NCI-H1694 treated with DMSO at 0.1 percent for 48 hours (cell line): Measurements from ENCODE around the gene GJB6.

ENCODE experiments used
- DNase-seq: peaks from one replicate; lab custom pipeline; 2025; lab: John Stamatoyannopoulos, UW

GJB6 gene

DNA sequence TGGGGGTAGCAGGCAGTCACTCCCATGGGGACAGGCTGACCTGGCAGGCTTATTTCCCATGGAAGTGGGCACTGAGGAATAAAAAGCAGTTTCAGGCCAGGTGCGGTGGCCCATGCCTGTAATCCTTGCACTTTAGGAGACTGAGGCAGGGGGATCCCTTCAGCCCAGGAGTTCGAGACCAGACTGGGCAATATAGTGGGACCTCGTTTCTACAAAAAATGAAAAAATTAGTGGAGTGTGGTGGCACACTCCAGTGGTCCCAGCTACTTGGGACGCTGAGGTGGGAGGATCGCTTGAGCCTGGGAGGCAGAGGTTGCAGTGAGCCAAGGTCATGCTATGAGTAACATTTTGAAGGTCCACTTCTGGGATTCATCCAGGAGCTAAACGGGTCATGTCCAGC lies 45.3 kb downstream of the GJB6 start:
- DNase-seq: no peak

DNA sequence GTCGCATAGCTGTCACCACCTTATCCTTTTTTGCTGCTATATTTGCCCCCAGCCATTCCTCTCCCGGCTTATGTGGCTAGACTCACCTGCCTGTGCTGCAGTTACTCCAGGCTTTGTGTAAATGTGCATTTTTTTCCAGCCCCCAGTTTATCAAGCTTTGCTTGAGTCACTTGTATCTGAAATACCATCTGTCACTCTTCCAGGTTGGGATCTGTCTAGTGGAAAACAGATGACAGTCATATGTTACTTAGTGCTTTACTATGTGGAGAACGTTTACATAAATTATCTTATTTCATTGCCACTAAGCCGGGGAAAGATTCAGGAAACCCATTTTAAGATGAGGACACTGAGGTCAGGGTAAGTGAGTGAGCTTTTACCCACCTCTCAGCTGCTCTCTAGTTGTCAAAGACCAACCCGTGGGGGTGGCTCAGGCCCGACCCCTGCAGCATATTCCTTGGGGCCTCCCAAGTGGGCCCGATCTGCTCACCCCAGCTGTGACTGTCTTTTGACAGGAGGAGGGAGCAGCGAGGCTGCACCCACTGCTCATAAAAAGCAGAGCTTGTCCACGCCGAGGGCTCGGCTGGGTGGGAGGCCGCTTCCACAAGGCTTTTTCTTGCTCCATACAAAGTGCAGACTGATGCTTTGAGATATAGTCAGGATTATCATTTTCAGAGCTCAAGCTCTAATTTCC lies 46.6 kb downstream of the GJB6 start:
- peak; percentile 51 for DNase-seq

DNA sequence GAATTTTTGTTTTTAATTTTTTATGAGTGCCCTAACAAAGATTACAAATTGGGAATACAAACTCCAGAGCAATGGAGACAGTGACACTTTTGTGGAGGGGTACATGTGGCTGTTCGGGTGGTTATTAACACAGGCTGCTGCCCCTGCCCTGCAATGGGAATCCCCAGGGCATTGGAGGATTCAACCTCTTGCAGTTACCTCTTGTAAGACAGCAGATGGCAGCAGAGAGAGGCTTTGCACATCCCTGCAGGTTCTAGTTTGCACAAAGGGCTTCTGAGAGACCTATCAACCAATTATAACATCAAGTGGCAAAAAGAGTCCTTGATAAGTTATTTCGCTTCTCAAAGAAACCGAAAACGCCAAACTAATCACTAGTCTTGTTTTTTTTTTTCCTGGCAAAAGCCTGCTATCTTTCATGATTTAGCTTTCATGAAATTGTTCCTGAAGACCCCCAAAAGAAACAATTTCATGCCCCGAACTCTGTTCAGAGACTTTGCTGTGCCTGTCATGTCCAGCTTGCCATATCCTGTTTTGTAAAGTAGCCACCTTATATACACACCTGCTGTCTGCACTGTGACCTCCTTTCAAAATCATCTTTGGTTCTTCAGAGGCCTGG lies 49.8 kb downstream of the GJB6 start:
- peak; percentile 79 for DNase-seq

DNA sequence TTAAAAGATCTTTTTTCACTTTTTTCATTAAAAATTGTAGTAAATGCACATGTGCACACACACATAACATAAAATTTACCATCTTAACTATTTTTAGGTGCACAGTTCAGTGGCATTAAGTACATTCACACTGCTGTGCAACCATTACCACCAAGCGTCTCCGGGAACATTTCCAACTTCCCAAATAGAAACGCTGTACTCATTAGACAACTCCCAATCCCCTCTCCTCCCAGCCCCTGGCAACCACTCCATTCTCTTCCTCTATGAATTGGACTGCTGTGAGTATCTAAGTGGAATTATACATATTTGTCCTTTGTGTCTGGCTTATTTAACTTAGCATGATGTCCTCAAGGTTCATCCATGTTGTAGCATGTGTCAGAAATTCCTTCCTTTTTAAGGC lies 50.9 kb downstream of the GJB6 start:
- DNase-seq: no peak

DNA sequence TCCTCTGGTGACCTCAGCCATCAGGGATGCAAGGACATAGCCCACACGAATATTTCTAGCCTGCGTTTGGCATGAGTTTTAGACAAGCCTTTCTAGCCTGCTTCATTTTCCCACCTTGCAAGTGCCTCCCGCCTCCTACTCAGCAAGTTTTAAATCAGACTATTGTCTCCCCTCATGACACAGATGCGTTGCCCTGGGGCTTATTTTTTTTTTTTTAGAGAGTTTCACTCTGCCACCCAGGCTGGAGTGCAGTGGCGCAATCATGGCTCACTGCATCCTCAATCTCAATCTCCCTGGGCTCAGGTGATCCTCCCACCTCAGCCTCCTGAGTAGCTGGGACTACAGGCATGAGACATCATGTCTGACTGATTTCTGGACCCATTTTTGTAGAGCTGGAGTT lies 54.0 kb downstream of the GJB6 start:
- DNase-seq: no peak

DNA sequence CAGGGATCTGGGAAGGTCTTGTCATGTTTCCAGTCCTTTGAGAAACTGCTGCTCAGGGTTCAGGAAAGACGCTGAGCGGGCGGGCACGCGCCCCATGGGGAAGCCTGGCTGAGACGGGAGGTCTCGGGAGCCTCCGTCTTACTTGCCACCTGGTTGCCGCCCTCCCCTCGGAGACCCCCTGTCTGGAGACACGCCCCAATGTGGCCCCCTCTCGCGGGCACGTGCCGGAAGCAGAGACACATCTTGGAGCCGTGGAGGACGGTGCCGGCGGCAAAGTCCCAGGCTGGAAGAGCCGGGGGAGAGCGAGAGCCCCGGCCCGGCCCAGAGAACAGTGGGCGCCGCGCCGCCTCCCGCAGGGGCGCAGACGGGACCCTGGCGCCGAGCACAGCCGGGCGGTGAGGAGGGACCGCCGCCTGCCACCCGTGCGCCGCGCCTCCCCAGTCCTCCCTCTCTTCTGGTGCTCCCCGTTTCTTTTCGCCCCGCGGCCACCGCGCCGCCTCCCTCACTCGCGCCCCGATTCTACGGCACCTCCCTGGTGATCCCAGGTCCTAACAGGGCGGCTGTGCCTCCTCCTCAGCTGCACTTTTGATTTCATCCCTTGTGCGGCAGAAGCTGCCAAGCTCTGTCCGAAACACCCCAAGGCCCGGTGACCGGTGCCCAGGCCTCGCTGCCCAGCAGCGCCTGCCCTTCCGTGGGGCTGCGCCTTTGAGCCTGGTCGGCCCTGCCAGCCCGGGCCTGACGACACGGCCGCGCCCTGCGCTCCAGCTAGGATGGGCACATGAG lies 54.9 kb downstream of the GJB6 start:
- no peak for DNase-seq

DNA sequence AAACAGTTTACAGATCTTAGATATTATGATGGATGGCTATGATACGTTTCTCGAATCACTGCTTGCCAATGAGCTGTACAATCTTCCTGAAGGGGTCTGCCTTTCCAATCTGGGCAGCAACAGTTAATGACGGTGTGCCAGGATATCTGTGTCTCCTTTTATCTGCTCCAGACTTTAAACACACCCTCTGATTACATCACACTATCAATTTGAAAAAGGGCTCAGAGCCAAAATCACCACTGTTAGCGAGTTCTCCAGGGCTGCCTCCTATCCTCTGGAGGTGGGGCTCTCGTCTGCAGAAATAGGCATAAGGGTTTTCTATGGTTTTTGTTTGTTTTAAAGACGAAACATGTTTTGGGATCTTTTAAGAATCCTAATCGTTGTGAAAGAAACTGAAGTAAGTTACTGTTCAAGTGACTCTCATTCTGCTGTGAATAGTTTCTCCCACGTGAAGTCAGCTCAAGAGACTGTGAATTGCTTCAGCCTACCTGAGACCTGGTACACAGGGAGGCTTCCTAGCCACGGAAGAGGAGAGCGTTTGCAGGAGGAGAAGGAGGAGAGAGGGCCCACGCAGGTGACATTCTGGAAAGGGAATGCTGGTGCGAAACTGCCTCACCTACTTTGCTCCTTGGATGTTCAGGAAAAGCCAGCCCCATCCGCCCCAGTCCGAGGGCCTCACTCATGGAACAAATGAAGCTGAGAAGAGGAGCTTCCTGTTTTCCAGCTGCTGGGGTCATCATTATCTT lies 56.0 kb downstream of the GJB6 start:
- no peak for DNase-seq

DNA sequence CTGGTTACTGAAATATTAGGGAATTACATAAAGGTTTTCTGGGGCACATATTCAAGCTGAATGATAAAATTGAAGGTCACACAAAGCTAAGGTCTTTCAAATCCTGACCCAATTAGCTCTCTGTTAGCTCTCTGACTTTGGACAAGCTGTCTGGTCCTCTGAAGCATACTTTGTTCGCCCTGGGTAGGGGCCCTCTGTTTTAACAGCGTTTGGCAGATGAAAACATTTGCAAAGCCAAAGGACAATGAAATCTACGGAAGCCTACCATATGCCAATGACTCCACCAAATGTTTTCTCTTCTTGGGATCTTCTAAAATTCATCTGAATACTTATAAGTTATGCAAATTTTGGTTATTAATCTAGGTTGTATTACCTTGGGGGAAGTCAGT lies 56.7 kb downstream of the GJB6 start:
- no peak for DNase-seq

DNA sequence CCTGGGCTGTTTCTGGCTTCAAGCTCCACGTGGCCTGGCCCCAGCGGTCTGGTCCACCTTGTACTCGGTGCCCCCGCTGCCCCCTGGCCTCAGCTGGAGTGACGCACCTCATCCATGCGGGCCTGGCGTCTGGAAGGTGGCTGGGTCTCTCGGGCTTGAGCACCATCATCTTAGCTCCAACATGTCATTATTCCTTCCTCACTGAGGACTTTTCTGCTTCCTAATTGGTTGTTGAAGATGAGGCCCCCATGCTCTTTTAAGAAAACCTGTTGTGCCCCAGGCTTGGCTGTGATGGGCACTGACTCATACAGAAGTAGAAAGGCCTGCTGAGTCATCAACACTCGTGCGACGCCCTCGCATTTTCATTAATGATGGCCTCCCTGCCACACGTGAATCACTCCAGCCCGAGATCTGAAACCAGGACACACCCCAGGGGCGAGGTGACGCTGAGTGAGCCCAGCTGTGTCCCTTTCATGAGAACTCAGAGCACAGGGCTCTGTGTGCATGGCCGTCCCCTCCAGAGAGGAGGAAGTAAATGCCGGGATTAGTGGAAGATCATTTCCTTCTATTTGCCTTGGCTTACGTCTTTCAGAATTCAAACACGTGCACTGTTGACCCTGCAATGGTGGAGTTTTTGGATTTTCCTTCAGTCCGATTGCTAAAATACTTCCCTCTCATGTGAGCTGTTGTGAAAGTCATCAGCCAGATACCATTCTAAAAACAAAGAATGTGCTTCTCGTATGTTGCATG lies 57.3 kb downstream of the GJB6 start:
- no peak for DNase-seq

DNA sequence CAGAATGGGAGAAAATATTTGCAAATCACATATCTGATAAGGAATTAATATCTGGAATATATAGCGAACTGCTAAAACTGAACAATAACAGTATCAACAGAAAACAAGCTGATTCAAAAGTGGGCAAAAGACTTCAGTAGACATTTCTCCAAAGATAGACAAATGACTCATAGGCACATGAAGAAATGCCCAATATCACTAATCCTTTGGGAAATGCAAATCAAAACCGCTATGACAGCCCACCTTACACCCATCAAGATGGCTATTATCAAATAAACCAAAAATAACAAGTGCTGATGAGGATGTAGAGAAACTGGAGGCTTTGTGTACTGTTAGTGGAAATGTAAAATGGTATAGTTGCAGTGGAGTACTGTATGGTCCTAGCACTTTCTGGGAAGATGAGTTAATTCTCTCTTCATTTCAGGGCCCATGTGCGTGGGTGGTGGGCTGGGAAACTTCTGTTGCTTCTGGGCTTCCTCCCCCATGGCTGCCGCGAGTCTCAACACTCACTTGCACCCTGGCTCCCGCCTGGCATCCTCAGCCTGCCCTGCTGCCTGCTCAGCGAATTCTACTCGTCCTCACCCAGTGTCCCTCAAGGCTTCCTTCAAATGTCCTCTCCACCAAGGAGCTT lies 58.9 kb downstream of the GJB6 start:
- DNase-seq: no peak
